ENCODE data around the gene PRDM16. TPM values are rescaled to one million over a fixed set of nuclear protein-coding genes. Genes with fewer than 3 reads are reported as not detected.

PRDM16 gene
- total RNA-seq, 1 donor from 2014 or later = 0.07 TPM

- intact Hi-C loops (cut with micrococcal nuclease) = no loop called here
These were observed 697 bp downstream of the PRDM16 start for GRCh38 chr1:3069491-3070308.

GRCh38 chr1:3070309-3070643 lies 1.3 kb downstream of the PRDM16 start:
- intact Hi-C loops (cut with micrococcal nuclease) = no loop called here

GRCh38 chr1:3070644-3071564 lies 1.9 kb downstream of the PRDM16 start:
- intact Hi-C loops (cut with micrococcal nuclease) = no loop called here

GRCh38 chr1:3071565-3072390 lies 2.8 kb downstream of the PRDM16 start:
- intact Hi-C loops (cut with micrococcal nuclease) = no loop called here

GRCh38 chr1:3072391-3073185 lies 3.6 kb downstream of the PRDM16 start:
- intact Hi-C loops (cut with micrococcal nuclease) = no loop called here

GRCh38 chr1:3073186-3073488 lies 4.1 kb downstream of the PRDM16 start:
- intact Hi-C loops (cut with micrococcal nuclease) = no loop called here

GRCh38 chr1:3073489-3074296 lies 4.7 kb downstream of the PRDM16 start:
- intact Hi-C loops (cut with micrococcal nuclease) = no loop called here

- intact Hi-C loops (cut with micrococcal nuclease) = no loop called here
These were observed 5.3 kb downstream of the PRDM16 start for GRCh38 chr1:3074297-3074741.

GRCh38 chr1:3074800-3075199 lies 5.8 kb downstream of the PRDM16 start:
- intact Hi-C loops (cut with micrococcal nuclease) = no loop called here

GRCh38 chr1:3075666-3076362 lies 6.8 kb downstream of the PRDM16 start:
- intact Hi-C loops (cut with micrococcal nuclease) = no loop called here

GRCh38 chr1:3076363-3076740 lies 7.3 kb downstream of the PRDM16 start:
- intact Hi-C loops (cut with micrococcal nuclease) = no loop called here

GRCh38 chr1:3077081-3077480 lies 8.1 kb downstream of the PRDM16 start:
- intact Hi-C loops (cut with micrococcal nuclease) = no loop called here

GRCh38 chr1:3077561-3077960 lies 8.6 kb downstream of the PRDM16 start:
- intact Hi-C loops (cut with micrococcal nuclease) = no loop called here

GRCh38 chr1:3078430-3078861 lies 9.4 kb downstream of the PRDM16 start:
- intact Hi-C loops (cut with micrococcal nuclease) = no loop called here

- intact Hi-C loops (cut with micrococcal nuclease) = no loop called here
These were observed 9.9 kb downstream of the PRDM16 start for GRCh38 chr1:3078871-3079270.

- intact Hi-C loops (cut with micrococcal nuclease) = no loop called here
These were observed 10.5 kb downstream of the PRDM16 start for GRCh38 chr1:3079381-3080052.

GRCh38 chr1:3080053-3080955 lies 11.3 kb downstream of the PRDM16 start:
- intact Hi-C loops (cut with micrococcal nuclease) = no loop called here

- intact Hi-C loops (cut with micrococcal nuclease) = no loop called here
These were observed 12.2 kb downstream of the PRDM16 start for GRCh38 chr1:3081171-3081683.

Measured in T-helper 1 cell treated with Interleukin-12 subunit alpha and Interleukin-12 subunit beta and Interleukin-4 antibody, amounts not matched to agents 30 ng/mL and 1 ng/mL, for 36 hours (primary cell).